Non-pigmented ciliary epithelial cell (primary cell): Measurements from ENCODE around the gene NOC4L.
"Not testable (repeated sequence)": the region's sequence is repeated elsewhere in the genome, so short reads cannot be mapped to it uniquely, and the experiment has no call there.

Experiments used
- DNase-seq: peaks from one replicate; pipeline ENCODE4 v3.0.0-alpha.2; 2010; ENCODE audit warnings: low read depth

Gene NOC4L

DNA sequence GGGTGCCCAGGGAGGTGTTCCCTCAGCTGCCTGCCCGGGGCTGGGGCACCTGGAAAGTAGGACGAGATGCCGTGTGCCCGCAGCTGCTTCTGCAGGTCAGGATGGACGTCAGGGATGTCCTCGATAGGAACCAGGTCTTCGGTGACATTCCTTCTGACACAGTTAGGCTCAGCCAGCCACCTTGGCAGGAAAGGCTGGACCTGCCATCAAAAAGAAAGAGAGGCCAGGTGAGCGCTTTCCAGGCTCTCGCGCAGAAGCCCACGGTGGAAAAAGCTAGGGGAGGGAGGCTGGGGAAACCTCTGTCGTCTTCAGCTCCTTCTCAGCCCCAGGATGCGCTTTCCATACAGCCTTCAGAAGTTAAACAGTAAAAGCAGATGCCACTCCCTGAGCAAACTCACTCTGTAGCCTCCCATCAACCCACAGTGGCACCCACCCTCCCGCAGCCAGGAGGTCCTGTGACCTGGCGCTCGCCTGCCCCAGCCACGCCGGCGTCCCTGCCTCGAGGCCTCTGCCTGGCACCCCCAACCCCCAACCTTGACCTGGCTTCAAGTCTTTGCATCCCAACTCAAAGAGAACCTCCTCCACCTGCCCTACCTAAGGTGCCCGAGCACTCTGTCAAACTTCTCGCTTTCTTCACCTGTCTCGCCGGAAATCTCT lies 1.4 kb upstream of the NOC4L start:
- DNase-seq: no peak

DNA sequence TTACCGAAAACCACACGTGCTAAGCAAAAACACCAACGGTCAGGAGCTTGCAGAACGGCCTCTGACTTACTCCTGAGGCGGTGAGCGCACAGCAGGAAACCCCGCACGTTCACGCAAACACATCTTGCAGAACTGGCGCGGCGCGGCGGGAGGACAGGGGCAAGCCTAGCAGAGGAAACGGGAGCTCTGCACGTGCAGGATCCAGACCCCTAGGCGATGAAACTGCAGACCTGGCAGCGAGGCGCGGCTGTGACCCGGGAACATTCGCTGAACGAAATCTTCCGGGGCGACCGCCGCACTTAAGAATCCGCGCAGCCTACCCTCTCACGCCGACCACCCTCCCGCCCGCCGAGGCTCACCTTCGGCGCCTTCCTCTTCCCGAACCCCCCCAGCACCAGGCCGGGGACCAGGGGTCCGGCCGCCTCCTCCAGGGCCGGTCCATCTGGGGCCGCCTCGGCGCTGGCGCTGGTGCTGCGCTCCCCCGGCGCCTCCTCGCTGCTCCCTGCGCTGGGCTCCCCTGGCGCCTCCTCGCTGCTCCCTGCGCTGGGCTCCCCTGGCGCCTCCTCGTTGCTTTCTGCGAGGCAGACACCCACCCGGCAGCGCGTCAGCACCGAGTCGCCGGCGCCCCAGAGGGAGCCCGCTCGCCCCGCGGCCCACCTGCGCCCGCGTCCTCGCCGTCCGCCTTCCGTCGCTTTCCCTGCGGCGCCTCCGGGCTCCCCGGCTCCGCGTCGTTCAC lies 753 bp upstream of the NOC4L start:
- DNase-seq: no peak

DNA sequence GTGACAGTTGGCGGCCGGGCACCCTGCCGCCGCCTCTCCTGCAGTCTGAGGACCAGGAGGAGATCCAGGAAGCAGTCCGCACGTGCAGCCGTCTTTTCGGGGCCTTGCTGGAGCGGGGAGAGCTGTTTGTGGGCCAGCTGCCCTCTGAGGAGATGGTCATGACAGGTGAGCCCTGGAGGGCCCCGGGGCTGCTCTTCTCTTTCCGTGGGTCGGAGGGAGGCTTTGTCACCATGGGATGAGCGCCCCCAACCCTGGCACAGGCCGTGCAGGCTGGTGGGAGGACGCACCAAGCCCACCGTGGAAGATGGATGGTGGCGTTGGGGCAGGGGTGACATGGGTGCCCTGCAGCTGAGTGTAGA lies 532 bp downstream of the NOC4L start:
- no peak for DNase-seq

DNA sequence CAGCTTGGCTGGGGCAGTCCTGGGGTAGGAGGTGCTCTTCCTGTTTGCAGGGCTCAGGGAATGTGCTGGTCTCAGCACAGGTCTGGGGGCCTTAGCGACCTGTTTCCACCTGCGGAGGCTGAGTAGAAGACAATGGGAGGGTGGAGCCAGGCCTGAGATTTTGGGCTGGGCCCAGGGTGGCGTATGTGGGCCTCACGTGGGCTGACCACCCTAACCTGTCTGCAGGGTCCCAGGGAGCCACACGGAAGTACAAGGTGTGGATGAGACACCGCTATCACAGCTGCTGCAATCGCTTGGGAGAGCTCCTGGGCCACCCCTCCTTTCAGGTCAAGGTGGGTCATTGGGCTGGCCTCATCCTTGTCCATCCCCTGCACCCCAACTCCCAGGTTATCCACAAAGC lies 1.1 kb downstream of the NOC4L start:
- no peak for DNase-seq

GRCh38 chr12:132146098-132146497 lies 1.8 kb downstream of the NOC4L start:
- no peak for DNase-seq

- no peak for DNase-seq
These were observed 2.6 kb downstream of the NOC4L start for GRCh38 chr12:132146772-132147422.

DNA sequence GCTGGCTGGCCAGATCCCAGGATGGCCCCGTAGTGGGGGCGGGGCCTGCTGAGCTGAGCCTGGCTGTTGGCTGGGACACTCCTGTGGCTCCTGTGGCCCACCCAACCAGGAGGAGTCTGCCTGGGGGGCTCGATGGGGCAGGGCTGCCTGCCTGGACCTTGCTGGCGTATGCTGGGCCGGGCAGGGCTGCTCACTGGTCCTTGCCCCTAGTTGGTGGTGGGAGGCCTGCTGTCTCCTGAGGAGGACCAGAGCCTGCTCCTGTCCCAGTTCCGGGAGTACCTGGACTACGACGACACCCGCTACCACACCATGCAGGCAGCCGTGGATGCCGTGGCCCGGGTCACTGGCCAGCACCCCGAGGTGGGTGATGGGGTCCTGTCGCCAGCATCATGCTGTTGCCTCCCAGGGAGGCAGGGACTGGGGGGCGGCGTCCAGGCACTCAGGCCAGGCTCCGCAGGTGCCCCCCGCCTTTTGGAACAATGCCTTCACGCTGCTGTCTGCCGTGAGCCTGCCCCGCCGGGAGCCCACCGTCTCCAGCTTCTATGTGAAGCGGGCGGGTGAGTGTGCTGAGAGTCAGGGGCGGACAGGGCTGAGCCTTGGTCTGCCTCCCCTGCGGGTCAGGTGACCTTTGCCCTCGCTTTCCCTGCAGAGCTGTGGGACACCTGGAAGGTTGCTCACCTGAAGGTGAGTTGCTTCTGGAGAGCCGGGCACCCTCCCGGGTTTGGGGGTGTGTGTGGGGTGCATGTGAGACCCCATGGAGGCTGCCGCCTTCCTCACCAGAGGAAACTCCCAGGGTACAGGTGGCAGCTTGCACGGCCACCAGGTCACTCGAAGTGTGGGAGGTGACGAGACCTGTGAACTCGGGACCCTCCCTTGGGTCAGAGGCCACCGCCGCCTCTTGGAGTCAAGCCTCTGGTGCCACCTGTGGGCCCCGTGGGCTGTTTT lies 3.4 kb downstream of the NOC4L start:
- no peak for DNase-seq

DNA sequence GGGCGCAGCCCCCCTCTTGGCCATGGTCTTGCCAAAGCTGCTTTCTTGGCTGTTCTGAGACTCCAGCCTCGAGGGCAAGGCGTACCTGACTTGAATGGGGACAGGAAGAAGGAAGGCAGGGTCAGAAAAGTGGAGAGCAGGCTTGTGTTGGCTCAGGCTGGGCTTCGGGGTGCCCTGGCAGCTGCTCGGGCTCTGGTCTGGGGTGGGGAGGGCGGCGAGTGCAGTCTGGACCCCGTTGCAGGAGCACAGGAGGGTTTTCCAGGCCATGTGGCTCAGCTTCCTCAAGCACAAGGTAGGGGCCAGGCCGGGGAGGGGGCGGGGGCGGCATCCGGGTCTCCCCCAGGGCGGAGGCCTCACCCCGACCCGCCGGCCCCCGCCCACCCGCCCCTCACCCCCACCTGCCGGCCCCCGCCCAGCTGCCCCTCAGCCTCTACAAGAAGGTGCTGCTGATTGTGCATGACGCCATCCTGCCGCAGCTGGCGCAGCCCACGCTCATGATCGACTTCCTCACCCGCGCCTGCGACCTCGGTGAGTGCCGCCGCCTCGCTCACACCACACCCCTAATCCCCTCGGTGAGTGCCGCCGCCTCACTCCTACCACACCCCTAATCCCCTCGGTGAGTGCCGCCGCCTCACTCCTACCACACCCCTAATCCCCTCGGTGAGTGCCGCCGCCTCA lies 4.2 kb downstream of the NOC4L start:
- DNase-seq: no peak

DNA sequence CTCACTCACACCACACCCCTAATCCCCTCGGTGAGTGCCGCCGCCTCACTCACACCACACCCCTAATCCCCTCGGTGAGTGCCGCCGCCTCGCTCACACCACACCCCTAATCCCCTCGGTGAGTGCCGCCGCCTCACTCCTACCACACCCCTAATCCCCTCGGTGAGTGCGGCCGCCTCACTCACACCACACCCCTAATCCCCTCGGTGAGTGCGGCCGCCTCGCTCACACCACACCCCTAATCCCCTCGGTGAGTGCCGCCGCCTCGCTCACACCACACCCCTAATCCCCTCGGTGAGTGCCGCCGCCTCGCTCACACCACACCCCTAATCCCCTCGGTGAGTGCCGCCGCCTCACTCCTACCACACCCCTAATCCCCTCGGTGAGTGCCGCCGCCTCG lies 5.3 kb downstream of the NOC4L start:
- DNase-seq: not testable (repeated sequence)

GRCh38 chr12:132150780-132151144 lies 6.5 kb downstream of the NOC4L start:
- DNase-seq: no peak

GRCh38 chr12:132151145-132151765 lies 7.0 kb downstream of the NOC4L start:
- DNase-seq: no peak

GRCh38 chr12:132151766-132152410 lies 7.6 kb downstream of the NOC4L start:
- no peak for DNase-seq

- DNase-seq: no peak
These were observed 8.2 kb downstream of the NOC4L start for GRCh38 chr12:132152411-132152821.

DNA sequence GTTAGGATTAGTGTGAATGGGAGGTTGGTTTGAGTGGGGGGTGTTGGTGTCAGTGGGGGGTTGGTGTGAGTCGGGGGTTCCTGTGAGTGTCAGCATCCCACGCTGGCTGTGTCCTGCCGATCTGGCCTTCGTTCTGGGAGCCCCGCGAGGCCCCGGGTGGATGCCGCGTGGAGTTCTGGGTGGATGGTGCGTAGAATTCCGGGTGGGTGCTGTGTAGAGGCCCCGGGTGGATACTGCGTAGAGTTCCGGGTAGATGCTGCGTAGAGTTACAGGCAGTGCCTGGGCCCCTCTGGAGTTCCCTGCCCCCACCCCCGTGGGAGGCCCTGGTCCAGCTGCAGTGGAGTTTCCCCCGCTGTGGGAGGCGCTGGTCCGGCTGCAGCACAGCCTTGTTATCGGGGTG lies 8.7 kb downstream of the NOC4L start:
- DNase-seq: no peak

DNA sequence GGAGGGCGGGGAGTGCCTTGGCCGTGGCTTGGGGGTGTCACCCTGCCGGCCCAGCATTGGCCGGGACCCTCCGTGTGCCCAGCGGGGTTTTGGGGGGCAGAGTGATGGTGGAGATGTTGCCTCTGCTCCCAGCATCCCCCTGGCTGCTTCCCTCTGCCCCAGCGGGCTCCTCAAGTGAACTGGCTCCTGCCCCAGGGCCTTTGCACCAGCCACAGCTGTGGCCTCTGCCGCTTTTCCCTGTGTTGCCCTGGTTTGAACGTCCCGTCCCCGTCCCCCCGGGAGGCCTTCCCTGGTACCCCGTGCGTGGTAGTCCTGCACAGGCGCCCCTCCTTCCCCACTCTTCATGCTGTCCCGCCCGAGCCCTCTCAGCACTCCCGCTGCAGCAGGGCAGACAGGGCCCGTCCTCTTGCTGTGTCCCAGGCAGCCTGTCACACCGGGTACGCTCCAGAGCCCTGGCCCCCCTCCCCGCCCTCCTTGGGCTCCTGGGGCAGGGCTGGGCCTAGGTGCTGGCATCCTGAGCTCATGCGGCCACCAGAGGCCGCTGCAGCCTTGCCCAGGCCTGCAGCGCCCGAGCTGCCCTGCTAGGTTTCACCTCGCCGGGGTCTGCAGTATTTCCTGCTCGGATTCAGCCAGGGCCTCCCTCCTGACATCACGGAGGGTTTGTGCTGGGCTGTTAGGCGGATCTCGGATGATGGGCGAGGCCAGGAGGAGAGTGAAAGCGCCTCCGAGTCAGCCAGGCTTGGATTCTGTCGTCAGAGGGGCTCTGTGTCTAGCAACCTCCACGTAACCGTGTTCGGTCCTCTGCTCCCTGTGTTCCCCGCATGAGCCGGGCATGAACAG lies 9.5 kb downstream of the NOC4L start:
- DNase-seq: peak; percentile 19

DNA sequence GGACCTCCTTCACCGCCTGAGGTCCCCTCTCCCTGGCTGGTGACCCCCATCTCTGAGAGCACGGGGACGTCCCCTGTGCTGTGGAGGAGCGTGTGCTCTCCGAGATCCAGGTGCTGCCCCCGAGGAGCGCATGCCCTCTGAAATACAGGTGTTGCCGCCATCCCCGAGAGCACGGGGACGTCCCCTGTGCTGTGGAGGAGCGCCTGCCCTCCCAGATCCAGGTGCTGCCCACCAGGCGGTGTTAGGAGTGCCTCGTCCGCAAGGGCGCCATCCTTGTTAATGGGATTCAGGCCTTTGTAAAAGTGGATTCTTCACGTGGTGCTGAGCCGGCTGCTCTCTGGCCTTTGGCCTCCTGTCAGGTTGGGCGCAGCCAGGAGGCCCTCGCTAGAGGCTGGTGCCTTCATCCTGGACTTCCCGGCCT lies 10.1 kb downstream of the NOC4L start:
- DNase-seq: no peak

DNA sequence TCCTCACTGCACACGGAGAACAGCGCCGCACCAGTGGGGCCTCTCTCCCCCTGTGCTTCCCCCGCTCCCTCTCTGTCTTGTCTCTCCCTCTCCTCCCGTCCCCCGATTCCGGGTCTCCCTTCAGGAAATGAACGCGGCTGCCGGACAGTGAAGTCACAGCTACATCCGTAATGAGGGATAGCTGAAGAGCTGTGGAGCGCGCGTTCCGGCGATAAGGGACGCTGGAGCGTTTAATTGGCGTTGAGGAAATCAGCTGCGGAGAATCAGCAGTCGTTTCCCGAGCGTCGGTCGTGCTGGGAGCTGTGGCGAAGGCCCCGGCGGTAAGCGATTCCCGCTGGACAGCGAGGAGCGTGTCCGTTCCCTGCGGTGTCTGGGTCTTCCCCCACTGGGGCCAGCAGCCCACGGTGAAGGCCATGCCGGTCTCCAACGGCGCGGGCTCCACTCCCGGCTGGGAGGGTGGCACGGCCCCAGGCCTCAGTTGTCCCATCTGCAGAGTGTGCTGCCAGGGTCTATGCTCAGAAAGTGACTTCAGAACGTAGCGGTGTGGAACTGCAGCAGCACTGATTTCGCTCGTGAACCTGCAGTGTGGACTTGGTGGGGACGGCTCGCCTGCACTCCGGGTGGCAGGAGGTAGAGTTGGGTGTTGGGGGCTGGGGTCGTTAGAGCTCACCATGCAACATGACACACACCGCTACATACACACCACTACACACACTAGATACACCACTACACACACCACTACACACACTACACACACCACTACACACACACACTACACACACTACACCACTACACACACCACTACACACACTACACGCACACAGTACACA lies 10.9 kb downstream of the NOC4L start:
- no peak for DNase-seq

DNA sequence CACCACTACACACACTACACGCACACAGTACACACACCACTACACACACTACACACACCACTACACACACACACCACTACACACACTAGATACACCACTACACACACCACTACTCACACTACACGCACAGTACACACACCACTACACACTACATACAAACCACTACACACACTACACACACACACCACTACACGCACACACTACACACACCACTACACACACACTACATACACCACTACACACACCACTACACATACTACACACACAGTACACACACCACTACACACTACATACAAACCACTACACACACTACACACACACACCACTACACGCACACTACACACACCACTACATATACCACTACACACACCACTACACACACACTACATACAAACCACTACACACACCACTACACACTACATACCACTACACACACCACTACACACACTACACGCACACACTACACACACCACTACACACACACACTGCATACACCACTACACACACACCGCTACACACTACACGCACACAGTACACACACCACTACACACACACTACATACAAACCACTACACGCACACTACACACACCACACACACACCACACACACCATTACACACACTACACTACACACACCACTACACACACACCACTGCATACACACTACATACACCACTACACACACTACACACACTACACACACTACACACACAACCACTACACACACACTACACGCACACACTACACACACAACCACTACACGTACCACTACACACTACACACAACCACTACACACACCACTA lies 11.7 kb downstream of the NOC4L start:
- DNase-seq: no peak
